ENCODE data around the gene RHBDL3.
"Not testable (repeated sequence)": the region's sequence is repeated elsewhere in the genome, so short reads cannot be mapped to it uniquely, and the experiment has no call there.

The RHBDL3 gene

GRCh38 chr17:32292094-32292493, 26.5 kb downstream of the RHBDL3 start:
- no peak for DNase-seq

- DNase-seq = no peak
These were observed 31.8 kb downstream of the RHBDL3 start for GRCh38 chr17:32297424-32297823.

GRCh38 chr17:32297860-32298259, 32.2 kb downstream of the RHBDL3 start:
- no peak for DNase-seq

DNA sequence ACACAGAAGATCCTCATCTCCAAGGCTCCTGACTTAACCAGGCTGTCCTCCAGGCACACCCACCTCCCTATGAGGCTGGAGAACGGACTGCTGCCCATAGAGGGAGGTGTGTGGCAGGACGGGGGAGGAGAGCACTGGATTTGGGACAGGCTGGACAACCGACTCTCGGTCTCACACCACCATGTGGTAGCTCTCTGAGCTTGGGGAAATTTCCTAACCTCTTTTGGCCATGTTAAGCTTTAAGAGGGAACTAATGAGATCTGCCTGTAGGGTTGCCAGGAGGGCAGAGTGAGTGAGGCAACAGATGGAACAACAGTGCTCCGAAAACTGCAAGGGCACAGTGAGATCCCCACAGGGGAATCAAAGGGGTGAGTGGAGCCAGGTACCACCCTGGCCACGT, 32.7 kb downstream of the RHBDL3 start:
- no peak for DNase-seq

- DNase-seq = no peak
These were observed 33.3 kb downstream of the RHBDL3 start for GRCh38 chr17:32298721-32299579.

DNA sequence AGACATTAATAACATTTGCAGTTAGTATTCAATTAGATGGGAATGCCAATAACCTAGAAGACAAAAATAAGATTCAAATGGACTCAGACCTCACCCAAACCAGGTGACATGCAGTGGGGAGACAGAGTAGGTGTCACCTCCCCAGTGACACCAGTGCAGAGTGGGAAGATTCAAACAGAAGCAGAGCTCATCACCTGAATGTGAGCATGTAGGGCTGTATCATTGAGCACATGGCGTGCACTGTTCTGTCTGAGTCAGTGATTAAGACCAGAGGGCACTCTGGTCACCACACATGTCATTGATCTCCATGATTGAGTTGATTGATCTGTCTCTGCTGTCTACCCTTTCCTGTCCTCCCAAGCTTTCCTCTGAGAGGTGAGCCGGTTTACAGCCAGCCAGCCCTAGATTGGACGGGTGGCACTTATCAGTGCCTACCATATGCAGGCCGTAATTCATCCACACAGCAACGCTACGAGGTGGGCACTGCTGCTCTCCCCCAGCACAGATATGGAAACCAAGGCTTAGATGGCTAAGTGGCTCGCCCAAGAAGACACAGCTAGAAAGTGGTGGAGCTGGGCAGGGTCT, 34.0 kb downstream of the RHBDL3 start:
- DNase-seq = no peak

GRCh38 chr17:32302037-32302436, 36.4 kb downstream of the RHBDL3 start:
- no peak for DNase-seq

GRCh38 chr17:32302860-32303649, 37.4 kb downstream of the RHBDL3 start:
- DNase-seq = no peak

DNA sequence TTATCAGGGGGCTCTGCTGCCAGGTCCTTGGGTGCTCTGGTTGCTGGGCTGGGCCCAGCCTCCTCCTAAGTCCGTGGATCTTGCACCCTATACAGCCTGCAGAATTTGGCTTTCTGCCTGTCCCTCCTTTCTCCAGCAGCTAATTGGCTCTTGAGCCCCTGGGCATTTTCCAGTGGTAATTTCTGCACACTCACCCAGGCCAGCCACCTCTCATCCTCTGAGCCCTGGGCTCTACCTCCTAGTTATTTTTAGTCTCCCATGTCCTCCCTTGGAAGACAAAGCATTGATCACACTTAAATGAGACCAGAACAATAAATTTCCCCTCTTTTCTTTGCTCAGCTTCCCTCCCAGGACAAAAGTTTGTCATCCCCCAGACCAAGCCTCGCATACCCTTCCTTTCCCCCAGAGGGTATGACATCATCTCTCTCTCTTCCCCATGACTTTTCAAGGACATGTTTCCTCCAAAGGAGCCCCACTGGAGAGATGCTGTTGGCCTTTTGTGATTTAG, 38.2 kb downstream of the RHBDL3 start:
- no peak for DNase-seq

GRCh38 chr17:32305049-32305448, 39.4 kb downstream of the RHBDL3 start:
- DNase-seq = no peak

DNA sequence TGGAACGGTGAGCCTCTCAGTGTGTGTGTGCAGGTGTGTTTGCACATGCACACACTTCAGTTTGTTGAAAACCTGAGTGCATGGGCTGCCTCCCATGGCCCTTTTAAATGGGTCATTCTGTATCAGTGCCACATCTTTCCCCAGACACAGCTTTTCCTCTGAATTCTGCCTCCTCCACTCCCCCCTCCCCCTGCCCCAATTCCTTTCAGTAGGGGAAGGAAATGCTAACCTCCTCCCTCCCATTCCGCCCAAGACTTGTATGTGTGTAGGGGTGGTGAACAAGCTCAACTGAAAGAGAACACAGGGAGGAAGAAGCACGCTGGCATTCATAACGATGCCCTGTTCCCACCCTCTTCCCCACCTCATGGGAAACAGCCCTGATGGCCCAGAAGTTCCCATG, 42.0 kb downstream of the RHBDL3 start:
- no peak for DNase-seq

DNA sequence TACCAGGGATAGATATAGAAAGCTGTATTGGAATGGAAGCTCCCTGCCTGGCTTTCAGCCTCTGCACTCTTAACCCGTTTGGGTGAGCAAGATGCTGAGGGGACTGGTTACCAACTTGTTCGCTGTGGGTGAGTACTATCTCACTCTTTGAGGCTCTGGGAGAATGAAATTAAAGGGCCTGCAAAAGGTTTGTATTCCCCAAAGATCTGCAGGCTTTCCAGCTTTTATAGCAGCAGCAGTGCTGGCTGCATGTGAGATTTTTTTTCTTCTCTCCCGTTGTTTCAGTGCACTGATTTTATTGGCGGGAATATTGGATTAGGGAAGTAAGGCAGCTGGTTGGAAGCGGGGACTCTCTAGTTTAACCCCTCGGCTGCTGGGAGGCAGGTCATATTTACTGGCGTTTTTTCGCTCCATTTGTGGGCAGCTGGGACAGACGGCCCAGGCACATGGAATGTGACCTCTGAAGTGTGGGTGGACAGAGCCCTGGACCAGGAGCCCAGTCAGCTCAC, 45.5 kb downstream of the RHBDL3 start:
- DNase-seq = no peak

GRCh38 chr17:32314636-32315035, 49.0 kb downstream of the RHBDL3 start:
- no peak for DNase-seq

- no peak for DNase-seq
These were observed 49.5 kb downstream of the RHBDL3 start for GRCh38 chr17:32315171-32315570.

GRCh38 chr17:32316653-32317052, 51.0 kb downstream of the RHBDL3 start:
- DNase-seq = not testable (repeated sequence)

- DNase-seq = no peak
These were observed 51.7 kb downstream of the RHBDL3 start for GRCh38 chr17:32317353-32317752.

DNA sequence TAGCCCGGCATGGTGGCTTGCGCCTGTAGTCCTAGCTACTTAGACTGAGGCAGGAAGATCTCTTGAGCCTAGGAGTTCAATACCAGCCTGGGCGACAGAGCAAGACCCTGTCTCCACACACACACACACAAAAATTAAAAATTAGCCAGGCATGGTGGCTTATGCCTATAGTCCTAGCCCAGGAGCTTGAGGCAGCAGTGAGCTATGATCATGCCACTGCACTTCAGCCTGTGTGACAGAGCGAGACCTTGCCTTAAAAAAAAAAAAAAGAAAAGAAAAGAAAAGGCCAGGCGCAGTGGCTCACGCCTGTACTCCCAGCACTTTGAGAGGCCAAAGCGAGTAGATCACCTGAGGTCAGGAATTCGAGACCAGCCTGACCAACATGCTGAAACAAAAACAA, 52.4 kb downstream of the RHBDL3 start:
- DNase-seq = no peak

GRCh38 chr17:32319548-32319905, 53.9 kb downstream of the RHBDL3 start:
- peak; percentile 58 for DNase-seq

- DNase-seq = not testable (repeated sequence)
These were observed 54.4 kb downstream of the RHBDL3 start for GRCh38 chr17:32320080-32320479.

DNA sequence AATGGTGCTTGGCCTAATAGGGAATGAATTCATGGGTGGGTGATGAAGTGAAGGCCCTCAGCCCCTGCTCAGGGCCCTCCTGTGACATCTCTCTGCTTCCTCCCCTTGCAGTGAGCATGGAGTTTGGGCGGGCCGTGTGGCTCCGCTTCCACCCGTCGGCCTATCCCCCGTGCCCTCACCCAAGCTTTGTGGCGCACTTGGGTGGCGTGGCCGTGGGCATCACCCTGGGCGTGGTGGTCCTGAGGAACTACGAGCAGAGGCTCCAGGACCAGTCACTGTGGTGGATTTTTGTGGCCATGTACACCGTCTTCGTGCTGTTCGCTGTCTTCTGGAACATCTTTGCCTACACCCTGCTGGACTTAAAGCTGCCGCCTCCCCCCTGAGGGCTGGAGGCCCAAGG, 55.2 kb downstream of the RHBDL3 start:
- no peak for DNase-seq

GRCh38 chr17:32323046-32323445, 57.4 kb downstream of the RHBDL3 start:
- no peak for DNase-seq

DNA sequence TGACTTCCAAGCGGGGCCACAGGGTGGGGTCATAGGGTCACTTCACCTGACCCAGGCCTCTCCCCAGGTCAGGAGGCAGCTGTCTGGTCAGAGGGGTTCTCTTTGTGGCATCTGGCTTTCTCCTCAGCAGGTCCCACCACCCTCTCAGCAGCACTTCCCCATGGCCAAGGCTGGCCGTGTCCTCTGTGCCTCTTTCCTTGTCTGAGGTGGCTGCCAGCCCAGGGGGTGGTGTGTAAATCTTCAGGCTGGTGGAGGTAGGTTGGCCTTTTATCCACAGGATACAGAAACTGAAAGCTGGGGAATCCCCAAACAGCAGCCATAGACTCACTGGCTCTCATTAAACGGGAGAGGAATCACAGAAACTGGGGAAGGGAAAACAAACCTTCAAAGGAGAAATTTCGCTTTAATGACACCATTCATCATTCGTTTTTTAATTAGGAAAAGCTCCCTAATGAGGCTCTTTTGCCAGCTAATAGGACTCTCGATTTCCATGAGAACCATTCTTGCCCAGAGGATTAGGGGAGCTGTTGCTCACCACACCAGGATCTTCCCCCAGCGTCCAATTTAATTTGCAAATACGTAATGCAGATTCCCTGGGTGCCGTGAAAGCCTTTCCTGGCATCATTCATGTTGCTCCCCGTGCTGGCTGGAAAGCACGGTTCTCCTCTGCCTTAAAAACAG, 58.3 kb downstream of the RHBDL3 start:
- no peak for DNase-seq

DNA sequence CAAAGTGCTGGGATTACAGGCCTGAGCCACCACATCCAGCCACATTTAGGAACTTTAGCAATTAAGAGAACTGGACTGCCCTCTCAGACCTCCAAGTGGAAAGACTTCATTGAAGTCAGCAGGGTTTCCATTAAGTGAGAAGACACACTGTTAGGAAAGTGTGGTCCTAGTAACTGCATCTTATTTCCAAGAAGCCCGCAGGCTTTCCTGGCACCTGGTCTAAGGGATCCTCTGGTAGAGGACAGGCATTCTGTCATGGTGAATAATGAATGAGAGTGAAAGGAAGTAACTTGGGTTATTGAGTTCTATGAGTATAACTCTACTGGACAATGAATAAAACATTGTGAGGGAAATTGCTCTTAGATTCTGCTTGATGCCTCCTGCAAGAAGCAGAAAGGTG, 62.3 kb downstream of the RHBDL3 start:
- no peak for DNase-seq

Measured in fibroblast of skin of scalp (primary cell).